CD4-positive, alpha-beta T cell treated with Interferon gamma for 1 hour (primary cell): ENCODE results near the gene AUH.

Experiments used
- DNase-seq: peaks from one replicate; pipeline ENCODE4 v3.0.0-alpha.2; 2020

Gene AUH

GRCh38 chr9:91336786-91337185 is 24.9 kb downstream of the AUH start:
- no peak for DNase-seq

- no peak for DNase-seq
Observed at GRCh38 chr9:91334053-91334452, 27.7 kb downstream of the AUH start.

- no peak for DNase-seq
Observed at GRCh38 chr9:91333551-91333950, 28.2 kb downstream of the AUH start.

GRCh38 chr9:91332546-91333231 is 29.0 kb downstream of the AUH start:
- DNase-seq = no peak

GRCh38 chr9:91331849-91332248 is 29.9 kb downstream of the AUH start:
- DNase-seq = no peak

- no peak for DNase-seq
Observed at GRCh38 chr9:91328186-91328585, 33.5 kb downstream of the AUH start.

- DNase-seq = no peak
Observed at GRCh38 chr9:91321691-91322090, 40.0 kb downstream of the AUH start.

- no peak for DNase-seq
Observed at GRCh38 chr9:91320299-91320698, 41.4 kb downstream of the AUH start.

- no peak for DNase-seq
Observed at GRCh38 chr9:91316093-91316492, 45.6 kb downstream of the AUH start.

- DNase-seq = no peak
Observed at GRCh38 chr9:91315191-91315590, 46.5 kb downstream of the AUH start.

- no peak for DNase-seq
Observed at GRCh38 chr9:91312717-91313325, 48.9 kb downstream of the AUH start.

GRCh38 chr9:91310037-91310436 is 51.7 kb downstream of the AUH start:
- DNase-seq = no peak

- no peak for DNase-seq
Observed at GRCh38 chr9:91308191-91308590, 53.5 kb downstream of the AUH start.

GRCh38 chr9:91307279-91307678 is 54.4 kb downstream of the AUH start:
- DNase-seq = no peak

GRCh38 chr9:91306296-91306630 is 55.5 kb downstream of the AUH start:
- DNase-seq = no peak

- no peak for DNase-seq
Observed at GRCh38 chr9:91305596-91306295, 56.0 kb downstream of the AUH start.

- no peak for DNase-seq
Observed at GRCh38 chr9:91303741-91304415, 57.8 kb downstream of the AUH start.

GRCh38 chr9:91302831-91303230 is 58.9 kb downstream of the AUH start:
- no peak for DNase-seq

- no peak for DNase-seq
Observed at GRCh38 chr9:91301161-91301560, 60.6 kb downstream of the AUH start.

GRCh38 chr9:91298311-91298710 is 63.4 kb downstream of the AUH start:
- no peak for DNase-seq

GRCh38 chr9:91297306-91297705 is 64.4 kb downstream of the AUH start:
- DNase-seq = no peak

GRCh38 chr9:91296354-91296753 is 65.4 kb downstream of the AUH start:
- DNase-seq = no peak

- DNase-seq = no peak
Observed at GRCh38 chr9:91295357-91295756, 66.4 kb downstream of the AUH start.

GRCh38 chr9:91291866-91292265 is 69.9 kb downstream of the AUH start:
- no peak for DNase-seq
